KOPT-K1 (cell line): ENCODE data around the gene GSX2.
"Not testable (repeated sequence)": the region's sequence is repeated elsewhere in the genome, so short reads cannot be mapped to it uniquely, and the experiment has no call there.

Experiments used
- H3K27ac ChIP-seq: fragments of 200-600 bp; sonication (generic); 2 replicates; pipeline ENCODE4 v1.5.1; 2016; ENCODE audit warnings: antibody characterized with exemption, mild to moderate bottlenecking, low read depth, low read length; ENCODE audit not compliant: poor library complexity, severe bottlenecking
- H3K36me3 ChIP-seq: fragments of 200-600 bp; sonication (generic); 2 replicates; pipeline ENCODE4 v1.5.1; 2017; ENCODE audit warnings: antibody characterized with exemption, mild to moderate bottlenecking, low read length, moderate library complexity; ENCODE audit not compliant: insufficient read depth
- H3K9me3 ChIP-seq: fragments of 200-600 bp; sonication (generic); 2 replicates; pipeline ENCODE4 v1.5.1; 2017; ENCODE audit warnings: antibody characterized with exemption, low read length, mild to moderate bottlenecking; ENCODE audit not compliant: insufficient read depth, poor library complexity, severe bottlenecking

The GSX2 gene

GRCh38 chr4:54107951-54108748, 8.2 kb downstream of the GSX2 start:
- Histone ChIP-seq H3K36me3 (no peaks in the 10 kb centered on the region), H3K9me3 (no peaks in the 10 kb centered on the region), H3K27ac (no peak overlapping the region)

- no peak overlapping the region for H3K27ac ChIP-seq
- no peaks in the 10 kb centered on the region for H3K36me3 ChIP-seq
- no peaks in the 10 kb centered on the region for H3K9me3 ChIP-seq
These were observed 9.5 kb downstream of the GSX2 start for GRCh38 chr4:54109241-54110018.

- Histone ChIP-seq H3K27ac (no peak overlapping the region), H3K36me3 (no peaks in the 10 kb centered on the region), H3K9me3 (no peaks in the 10 kb centered on the region)
These were observed 10.1 kb downstream of the GSX2 start for GRCh38 chr4:54110019-54110416.

- not testable (repeated sequence) for H3K27ac ChIP-seq, H3K9me3 ChIP-seq, H3K36me3 ChIP-seq
These were observed 13.2 kb downstream of the GSX2 start for GRCh38 chr4:54113206-54113605.

- H3K36me3 ChIP-seq, H3K9me3 ChIP-seq, H3K27ac ChIP-seq: not testable (repeated sequence)
These were observed 16.3 kb downstream of the GSX2 start for GRCh38 chr4:54116246-54116645.

GRCh38 chr4:54118850-54119589, 19.1 kb downstream of the GSX2 start:
- no peaks in the 10 kb centered on the region for H3K36me3 ChIP-seq
- H3K27ac ChIP-seq: no peak overlapping the region
- no peaks in the 10 kb centered on the region for H3K9me3 ChIP-seq

GRCh38 chr4:54120518-54120917, 20.6 kb downstream of the GSX2 start:
- no peaks in the 10 kb centered on the region for H3K9me3 ChIP-seq
- no peak overlapping the region for H3K27ac ChIP-seq
- H3K36me3 ChIP-seq: no peaks in the 10 kb centered on the region

- no peak overlapping the region for H3K27ac ChIP-seq
- peaks cover 8% of the 10 kb centered on the region for H3K9me3 ChIP-seq
- H3K36me3 ChIP-seq: no peaks in the 10 kb centered on the region
These were observed 27.7 kb downstream of the GSX2 start for GRCh38 chr4:54127660-54128059.

- H3K27ac ChIP-seq, H3K36me3 ChIP-seq, H3K9me3 ChIP-seq: not testable (repeated sequence)
These were observed 28.7 kb downstream of the GSX2 start for GRCh38 chr4:54128694-54129093.

GRCh38 chr4:54139332-54139731, 39.4 kb downstream of the GSX2 start:
- no peaks in the 10 kb centered on the region for H3K9me3 ChIP-seq
- no peaks in the 10 kb centered on the region for H3K36me3 ChIP-seq
- no peak overlapping the region for H3K27ac ChIP-seq

GRCh38 chr4:54140287-54140686, 40.3 kb downstream of the GSX2 start:
- Histone ChIP-seq H3K36me3 (no peaks in the 10 kb centered on the region), H3K9me3 (no peaks in the 10 kb centered on the region), H3K27ac (no peak overlapping the region)

- Histone ChIP-seq H3K27ac (peak overlapping the region; percentile 27), H3K9me3 (no peaks in the 10 kb centered on the region), H3K36me3 (no peaks in the 10 kb centered on the region)
These were observed 44.2 kb downstream of the GSX2 start for GRCh38 chr4:54144199-54144598.

- H3K27ac ChIP-seq: peak overlapping the region; percentile 27
- no peaks in the 10 kb centered on the region for H3K9me3 ChIP-seq
- H3K36me3 ChIP-seq: no peaks in the 10 kb centered on the region
These were observed 44.8 kb downstream of the GSX2 start for GRCh38 chr4:54144661-54145171.

GRCh38 chr4:54146139-54146538, 46.2 kb downstream of the GSX2 start:
- no peak overlapping the region for H3K27ac ChIP-seq
- no peaks in the 10 kb centered on the region for H3K36me3 ChIP-seq

GRCh38 chr4:54149323-54149722, 49.4 kb downstream of the GSX2 start:
- H3K27ac ChIP-seq: no peak overlapping the region
- no peaks in the 10 kb centered on the region for H3K36me3 ChIP-seq
- no peaks in the 10 kb centered on the region for H3K9me3 ChIP-seq

More at GRCh38 chr4:54146139-54146538, 46.2 kb downstream of the GSX2 start:
- no peaks in the 10 kb centered on the region for H3K9me3 ChIP-seq
